ENCODE results near the gene OTOG.

DNA sequence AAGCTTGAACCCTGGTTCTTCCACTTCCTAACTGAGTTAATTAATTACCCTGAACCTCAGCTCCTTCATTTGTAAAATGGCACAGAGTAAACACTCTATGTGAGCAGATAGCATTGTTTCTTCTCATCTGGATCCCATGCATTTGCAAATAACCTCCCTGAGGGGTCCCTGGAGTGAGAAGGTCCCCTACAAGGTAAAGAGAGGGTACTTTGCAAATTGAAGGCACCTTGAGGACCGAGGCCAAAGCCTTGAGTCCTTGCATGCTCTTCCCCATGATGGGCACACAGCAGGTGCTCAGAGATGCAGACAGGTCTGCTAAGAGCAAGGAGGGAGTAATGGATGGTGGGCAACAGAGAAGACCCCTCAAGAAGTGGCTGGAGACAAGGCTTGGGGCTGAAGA, 33.2 kb downstream of the OTOG start:
- TF ChIP-seq CREB1 (IDR thresholded peaks at IDR 0.05; ENCODE audit: low read depth): no peak
- TF ChIP-seq, protein P1, sequence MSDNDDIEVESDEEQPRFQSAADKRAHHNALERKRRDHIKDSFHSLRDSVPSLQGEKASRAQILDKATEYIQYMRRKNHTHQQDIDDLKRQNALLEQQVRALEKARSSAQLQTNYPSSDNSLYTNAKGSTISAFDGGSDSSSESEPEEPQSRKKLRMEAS (IDR thresholded peaks at IDR 0.05): no peak
- TF ChIP-seq, protein P2, sequence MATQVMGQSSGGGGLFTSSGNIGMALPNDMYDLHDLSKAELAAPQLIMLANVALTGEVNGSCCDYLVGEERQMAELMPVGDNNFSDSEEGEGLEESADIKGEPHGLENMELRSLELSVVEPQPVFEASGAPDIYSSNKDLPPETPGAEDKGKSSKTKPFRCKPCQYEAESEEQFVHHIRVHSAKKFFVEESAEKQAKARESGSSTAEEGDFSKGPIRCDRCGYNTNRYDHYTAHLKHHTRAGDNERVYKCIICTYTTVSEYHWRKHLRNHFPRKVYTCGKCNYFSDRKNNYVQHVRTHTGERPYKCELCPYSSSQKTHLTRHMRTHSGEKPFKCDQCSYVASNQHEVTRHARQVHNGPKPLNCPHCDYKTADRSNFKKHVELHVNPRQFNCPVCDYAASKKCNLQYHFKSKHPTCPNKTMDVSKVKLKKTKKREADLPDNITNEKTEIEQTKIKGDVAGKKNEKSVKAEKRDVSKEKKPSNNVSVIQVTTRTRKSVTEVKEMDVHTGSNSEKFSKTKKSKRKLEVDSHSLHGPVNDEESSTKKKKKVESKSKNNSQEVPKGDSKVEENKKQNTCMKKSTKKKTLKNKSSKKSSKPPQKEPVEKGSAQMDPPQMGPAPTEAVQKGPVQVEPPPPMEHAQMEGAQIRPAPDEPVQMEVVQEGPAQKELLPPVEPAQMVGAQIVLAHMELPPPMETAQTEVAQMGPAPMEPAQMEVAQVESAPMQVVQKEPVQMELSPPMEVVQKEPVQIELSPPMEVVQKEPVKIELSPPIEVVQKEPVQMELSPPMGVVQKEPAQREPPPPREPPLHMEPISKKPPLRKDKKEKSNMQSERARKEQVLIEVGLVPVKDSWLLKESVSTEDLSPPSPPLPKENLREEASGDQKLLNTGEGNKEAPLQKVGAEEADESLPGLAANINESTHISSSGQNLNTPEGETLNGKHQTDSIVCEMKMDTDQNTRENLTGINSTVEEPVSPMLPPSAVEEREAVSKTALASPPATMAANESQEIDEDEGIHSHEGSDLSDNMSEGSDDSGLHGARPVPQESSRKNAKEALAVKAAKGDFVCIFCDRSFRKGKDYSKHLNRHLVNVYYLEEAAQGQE (IDR thresholded peaks at IDR 0.05; ENCODE audit: low read depth): no peak
- TF ChIP-seq ZBTB7A (IDR thresholded peaks at IDR 0.05; ENCODE audit: low read depth): no peak
- TF ChIP-seq EGR1 (IDR thresholded peaks at IDR 0.05): no peak
- TF ChIP-seq YY1 (IDR thresholded peaks at IDR 0.05; ENCODE audit: low read depth): no peak
- TF ChIP-seq FOXM1 (IDR thresholded peaks at IDR 0.05; ENCODE audit: borderline replicate concordance, low read depth): no peak
- TF ChIP-seq TAF1 (IDR thresholded peaks at IDR 0.05; ENCODE audit: low read depth): no peak
- TF ChIP-seq RAD21 (IDR thresholded peaks at IDR 0.05; ENCODE audit: low read depth): no peak
- TF ChIP-seq CEBPB (IDR thresholded peaks at IDR 0.05): no peak
- TF ChIP-seq EP300 (IDR thresholded peaks at IDR 0.05; ENCODE audit: borderline replicate concordance): no peak
- no peak for TF ChIP-seq TCF12 (IDR thresholded peaks at IDR 0.05; ENCODE audit: low read depth)
- no peak for TF ChIP-seq NFIC (IDR thresholded peaks at IDR 0.05)
- TF ChIP-seq, protein P3, sequence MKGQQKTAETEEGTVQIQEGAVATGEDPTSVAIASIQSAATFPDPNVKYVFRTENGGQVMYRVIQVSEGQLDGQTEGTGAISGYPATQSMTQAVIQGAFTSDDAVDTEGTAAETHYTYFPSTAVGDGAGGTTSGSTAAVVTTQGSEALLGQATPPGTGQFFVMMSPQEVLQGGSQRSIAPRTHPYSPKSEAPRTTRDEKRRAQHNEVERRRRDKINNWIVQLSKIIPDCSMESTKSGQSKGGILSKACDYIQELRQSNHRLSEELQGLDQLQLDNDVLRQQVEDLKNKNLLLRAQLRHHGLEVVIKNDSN (IDR thresholded peaks at IDR 0.05): no peak

Measured in Ishikawa (cell line).